GM19043 (cell line): Measurements from ENCODE around the gene TMEM178B.
A peak's percentile ranks its signal among the peaks of the same experiment; 100 is the strongest.
"Not testable (repeated sequence)": the region's sequence is repeated elsewhere in the genome, so short reads cannot be mapped to it uniquely, and the experiment has no call there.

Source experiments
- ATAC-seq: cut with Tn5 transposase; IDR thresholded peaks from one replicate; pipeline ENCODE4 v1.9.1; 2021; ENCODE audit warnings: low read depth; ENCODE audit not compliant: unreplicated experiment

TMEM178B gene

DNA sequence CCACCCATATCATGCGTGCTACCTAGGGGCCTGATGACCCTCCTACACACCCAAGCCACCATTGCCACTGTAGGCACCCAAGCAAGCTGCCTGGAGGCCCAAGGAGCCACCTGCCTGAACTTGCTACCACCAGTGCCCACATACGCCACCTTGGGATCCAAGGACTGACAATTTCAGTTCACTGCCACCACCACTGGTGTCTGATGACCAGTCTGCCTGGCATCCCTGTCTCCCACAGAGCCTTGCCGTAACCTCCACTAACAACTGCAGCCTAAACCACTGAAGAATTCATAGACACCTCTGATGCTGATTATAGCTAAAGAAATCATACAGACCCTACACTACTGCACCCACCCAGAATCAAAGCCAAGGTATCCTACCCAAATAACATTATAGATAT, 58.8 kb downstream of the TMEM178B start:
- ATAC-seq = no peak

- no peak for ATAC-seq
Observed at GRCh38 chr7:141133646-141134045, 59.8 kb downstream of the TMEM178B start.

- no peak for ATAC-seq
Observed at GRCh38 chr7:141142058-141142457, 68.2 kb downstream of the TMEM178B start.

DNA sequence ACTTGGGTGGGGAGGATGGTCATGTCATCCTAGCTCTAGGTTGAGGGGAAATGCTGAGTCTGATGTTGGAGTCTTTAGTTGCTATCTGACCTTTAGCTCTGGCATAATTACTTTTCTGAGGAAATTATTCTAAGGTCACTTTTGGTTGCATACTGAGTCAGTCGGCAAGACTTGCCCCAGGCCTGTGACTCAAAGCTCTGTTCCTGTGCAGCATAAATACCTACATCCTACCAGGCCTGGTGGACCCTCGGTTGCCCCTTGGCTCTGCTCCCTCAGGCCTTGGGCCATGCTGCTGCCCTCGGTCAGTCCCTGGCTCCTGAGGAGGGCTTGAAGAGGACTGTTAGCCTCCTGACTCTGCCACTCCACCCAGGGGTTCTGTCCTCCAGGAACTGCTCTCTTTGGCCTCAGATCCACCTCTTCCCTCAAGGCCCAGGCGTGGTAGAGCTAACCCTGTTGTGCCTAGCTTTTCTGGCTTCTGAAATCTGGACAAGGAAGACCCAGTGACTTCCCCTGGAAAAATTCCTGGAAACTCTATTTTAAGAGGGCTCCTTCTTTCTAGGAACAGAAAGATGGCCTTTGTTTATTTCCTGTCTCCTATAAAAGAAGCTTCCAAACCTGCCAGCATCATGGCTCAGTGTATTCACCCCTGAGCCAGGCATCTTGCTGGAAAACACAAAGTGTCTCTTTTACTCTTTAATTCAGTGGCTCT, 71.2 kb downstream of the TMEM178B start:
- ATAC-seq = no peak

GRCh38 chr7:141145630-141145982, 71.7 kb downstream of the TMEM178B start:
- ATAC-seq = no peak

DNA sequence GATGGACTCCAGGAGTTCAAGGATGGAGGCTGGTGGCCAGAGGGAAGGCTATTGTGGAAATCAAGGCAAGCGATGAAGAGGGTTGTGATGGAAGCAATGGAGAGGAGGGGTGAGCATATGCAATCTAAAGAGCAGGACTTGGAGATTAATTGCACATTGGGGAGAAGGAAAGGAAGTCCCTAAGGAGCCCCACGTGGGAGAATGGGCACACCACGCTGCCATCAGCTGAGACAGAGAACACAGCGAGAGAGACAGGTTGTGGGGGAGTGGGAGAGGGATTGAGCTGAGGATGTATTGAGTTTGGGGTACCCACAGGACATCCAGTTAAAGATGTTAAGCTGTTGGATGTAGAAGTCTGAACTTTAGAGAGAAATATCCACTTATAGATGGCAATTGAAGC, 73.6 kb downstream of the TMEM178B start:
- ATAC-seq = no peak

DNA sequence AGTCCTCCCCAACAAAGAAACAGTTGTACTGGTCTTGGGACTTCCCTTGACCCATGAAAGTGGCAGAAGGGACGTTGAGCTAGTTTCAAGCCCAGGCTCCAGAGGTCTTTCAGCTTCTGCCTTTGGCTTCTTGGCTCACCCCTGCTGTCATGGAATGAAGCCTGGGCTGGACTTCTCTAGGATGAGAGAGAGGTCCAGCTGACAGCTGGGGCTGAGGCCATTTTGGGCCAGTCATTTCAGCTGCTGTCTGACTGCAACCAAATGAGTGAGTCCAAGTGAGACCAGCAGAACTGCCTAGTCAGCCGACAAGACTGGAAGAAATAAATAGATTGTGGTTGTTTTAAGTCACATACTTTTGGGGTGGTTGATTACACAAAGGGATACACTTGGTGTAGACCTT, 76.6 kb downstream of the TMEM178B start:
- ATAC-seq = no peak

DNA sequence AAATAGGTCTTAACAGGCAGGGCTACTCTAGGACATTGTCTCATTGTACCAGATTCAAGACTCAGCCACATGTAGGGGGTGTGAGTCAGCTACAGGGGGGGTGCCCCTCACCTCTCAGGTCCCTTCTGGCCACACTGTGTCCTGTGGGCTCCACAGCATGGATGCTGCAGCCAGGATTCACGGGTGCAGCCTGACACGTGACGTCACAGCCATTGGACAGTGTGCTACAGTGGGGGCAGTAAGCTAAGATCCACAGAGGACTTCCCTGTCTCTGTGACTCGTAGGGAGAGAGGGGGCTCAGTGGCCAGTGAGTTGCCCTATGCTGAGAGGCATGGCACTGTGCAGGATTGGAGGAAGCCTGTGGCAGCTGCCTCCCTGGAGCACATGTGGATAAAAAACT, 77.9 kb downstream of the TMEM178B start:
- no peak for ATAC-seq

- ATAC-seq = no peak
Observed at GRCh38 chr7:141153231-141153630, 79.4 kb downstream of the TMEM178B start.

GRCh38 chr7:141154131-141154732, 80.4 kb downstream of the TMEM178B start:
- ATAC-seq = no peak

- ATAC-seq = no peak
Observed at GRCh38 chr7:141156407-141156806, 82.5 kb downstream of the TMEM178B start.

GRCh38 chr7:141157138-141157765, 83.4 kb downstream of the TMEM178B start:
- ATAC-seq = no peak

DNA sequence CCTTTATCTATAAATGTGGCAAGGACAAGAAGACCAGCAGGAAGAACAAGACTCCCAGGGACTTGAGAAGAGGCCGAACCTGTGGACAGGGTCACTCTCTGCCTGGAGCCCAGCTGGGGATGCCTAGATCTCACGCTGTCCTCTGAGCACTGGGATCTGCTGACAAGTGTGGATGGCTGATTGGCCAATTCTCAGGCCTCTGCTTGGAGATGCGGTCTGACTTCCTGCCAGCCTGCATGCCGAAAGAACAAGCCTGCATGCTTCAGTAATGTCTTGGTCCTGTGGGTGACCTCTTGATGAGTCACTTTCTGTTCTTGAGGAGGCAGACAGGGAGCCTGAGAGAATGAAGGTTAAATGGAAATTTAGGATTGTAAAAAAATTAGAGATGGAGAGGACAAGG, 84.7 kb downstream of the TMEM178B start:
- peak; percentile 89 for ATAC-seq

- ATAC-seq = no peak
Observed at GRCh38 chr7:141160246-141160860, 86.5 kb downstream of the TMEM178B start.

GRCh38 chr7:141161550-141162535, 88.0 kb downstream of the TMEM178B start:
- no peak for ATAC-seq

- no peak for ATAC-seq
Observed at GRCh38 chr7:141165521-141165920, 91.7 kb downstream of the TMEM178B start.

- no peak for ATAC-seq
Observed at GRCh38 chr7:141166926-141167325, 93.1 kb downstream of the TMEM178B start.

DNA sequence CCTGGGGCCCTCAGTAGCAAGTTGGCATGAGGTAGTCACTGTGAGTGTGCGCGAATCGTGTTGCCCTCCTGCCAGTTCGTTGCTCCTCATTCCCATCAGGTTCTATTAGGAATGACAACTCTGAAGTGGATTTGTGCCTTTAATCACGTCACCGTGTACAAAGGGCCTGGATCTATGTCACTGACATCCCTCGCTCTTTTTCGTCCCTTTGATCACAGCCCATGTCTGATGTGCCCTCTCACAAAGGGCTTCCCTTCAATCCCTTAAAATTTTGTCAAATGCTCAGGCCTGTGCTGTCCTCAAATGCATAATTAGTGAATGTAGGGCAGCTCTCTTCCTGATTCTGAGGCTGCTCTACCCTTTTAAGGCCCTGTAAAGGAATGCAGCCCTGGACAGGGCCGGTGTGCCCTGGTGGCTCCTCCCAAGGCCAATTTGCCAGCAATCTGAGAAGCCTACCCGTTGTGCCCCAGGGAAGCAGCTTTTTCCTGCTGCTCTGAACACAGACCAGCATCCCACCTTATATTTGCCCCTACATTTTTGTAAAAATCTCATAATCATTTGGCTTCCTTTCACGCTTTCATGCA, 93.6 kb downstream of the TMEM178B start:
- no peak for ATAC-seq

GRCh38 chr7:141169157-141169556, 95.3 kb downstream of the TMEM178B start:
- ATAC-seq = not testable (repeated sequence)

GRCh38 chr7:141175728-141176127, 101.9 kb downstream of the TMEM178B start:
- ATAC-seq = not testable (repeated sequence)
